ENCODE results near the gene PDE6B.

Gene PDE6B

DNA sequence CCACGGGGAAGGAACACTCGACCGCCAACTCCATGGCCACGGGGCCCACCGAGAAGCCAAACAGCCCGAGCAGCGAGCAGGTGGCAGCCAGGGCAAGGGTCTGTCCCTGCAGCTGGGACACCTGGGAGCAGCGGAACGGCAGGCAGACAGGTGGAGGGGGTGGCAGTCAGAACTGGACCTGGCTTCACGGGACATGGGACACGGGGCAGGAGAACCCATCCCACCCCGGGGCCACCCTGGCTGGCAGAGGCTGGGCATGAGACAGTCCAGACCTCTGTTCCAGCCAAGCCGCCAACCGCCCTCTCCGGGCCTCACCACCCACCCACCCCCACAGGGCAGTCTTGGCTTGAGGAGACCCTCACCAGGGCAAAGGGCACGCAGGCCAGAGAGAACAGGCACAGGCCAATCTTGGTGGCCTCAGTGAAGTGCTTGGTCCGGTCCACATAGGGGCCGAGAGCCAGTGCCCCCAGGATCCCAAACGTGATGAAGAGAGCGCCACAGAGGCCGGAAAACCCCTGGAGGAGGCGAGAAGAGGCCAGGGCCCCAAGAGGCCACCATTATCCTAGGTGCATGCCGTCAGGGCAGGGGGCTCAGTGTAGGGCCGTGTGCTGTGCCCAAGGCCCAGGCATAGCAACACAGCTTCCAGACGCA, 58.0 kb downstream of the PDE6B start:
- H3K79me2 ChIP-seq (ENCODE audit: low read length): no peaks in the 10 kb centered on the region
- H2AFZ ChIP-seq (ENCODE audit: low read depth, low read length): no peak overlapping the region
- no peaks in the 10 kb centered on the region for H3K36me3 ChIP-seq (replicated peaks; ENCODE audit: low read depth, low read length)
- H3K9ac ChIP-seq (ENCODE audit: low read length): no peak overlapping the region
- no peak overlapping the region for H3K4me3 ChIP-seq (ENCODE audit: low read length)
- TF ChIP-seq, protein P1, sequence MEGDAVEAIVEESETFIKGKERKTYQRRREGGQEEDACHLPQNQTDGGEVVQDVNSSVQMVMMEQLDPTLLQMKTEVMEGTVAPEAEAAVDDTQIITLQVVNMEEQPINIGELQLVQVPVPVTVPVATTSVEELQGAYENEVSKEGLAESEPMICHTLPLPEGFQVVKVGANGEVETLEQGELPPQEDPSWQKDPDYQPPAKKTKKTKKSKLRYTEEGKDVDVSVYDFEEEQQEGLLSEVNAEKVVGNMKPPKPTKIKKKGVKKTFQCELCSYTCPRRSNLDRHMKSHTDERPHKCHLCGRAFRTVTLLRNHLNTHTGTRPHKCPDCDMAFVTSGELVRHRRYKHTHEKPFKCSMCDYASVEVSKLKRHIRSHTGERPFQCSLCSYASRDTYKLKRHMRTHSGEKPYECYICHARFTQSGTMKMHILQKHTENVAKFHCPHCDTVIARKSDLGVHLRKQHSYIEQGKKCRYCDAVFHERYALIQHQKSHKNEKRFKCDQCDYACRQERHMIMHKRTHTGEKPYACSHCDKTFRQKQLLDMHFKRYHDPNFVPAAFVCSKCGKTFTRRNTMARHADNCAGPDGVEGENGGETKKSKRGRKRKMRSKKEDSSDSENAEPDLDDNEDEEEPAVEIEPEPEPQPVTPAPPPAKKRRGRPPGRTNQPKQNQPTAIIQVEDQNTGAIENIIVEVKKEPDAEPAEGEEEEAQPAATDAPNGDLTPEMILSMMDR (IDR thresholded peaks at IDR 0.05; ENCODE audit: low read depth, low read length): no peak
- no peak for TF ChIP-seq EZH2phosphoT487 (IDR thresholded peaks at IDR 0.05; ENCODE audit: low read depth)
- H3K27me3 ChIP-seq (ENCODE audit: low read depth, low read length): no peaks in the 10 kb centered on the region
- no peak overlapping the region for H3K27ac ChIP-seq (ENCODE audit: low read length)
- no peaks in the 10 kb centered on the region for H4K20me1 ChIP-seq (ENCODE audit: insufficient read depth, low read length)
- H3K9me3 ChIP-seq (ENCODE audit: insufficient read depth, low read length): no peaks in the 10 kb centered on the region
- H3K4me2 ChIP-seq (ENCODE audit: low read length): no peak overlapping the region
- peaks cover 2% of the 10 kb centered on the region for H3K4me1 ChIP-seq (ENCODE audit: low read length)

DNA sequence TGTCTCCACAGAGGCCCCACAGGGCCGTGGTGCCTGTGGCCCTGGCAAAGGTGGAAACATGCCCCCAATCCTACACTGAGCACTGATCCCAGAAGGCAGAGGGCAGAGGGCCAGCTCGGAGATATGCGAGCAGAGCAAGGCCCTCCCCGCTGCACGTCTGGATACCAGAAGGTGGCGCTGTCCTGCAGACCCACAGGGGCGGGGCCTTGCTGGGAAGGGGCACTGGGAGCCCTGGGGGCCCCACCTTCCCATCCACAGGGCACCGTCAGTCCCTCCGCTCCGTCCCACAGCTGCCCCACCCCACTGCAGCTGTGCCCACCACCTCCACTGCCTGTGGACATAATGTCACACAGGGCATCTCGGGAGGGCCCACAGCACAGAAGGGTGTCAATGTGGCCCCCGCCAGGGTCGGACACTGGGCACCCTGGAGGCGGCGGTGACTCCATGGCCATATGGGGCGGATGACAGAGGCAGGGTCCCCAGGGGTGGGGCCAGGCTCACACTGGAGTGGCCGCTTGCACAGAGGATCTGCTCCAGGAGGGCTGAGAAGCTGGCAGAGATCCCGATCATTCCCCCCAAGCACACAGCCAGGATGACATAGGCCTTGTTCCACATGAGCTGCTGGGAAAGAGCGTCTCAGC, 58.7 kb downstream of the PDE6B start:
- H3K4me3 ChIP-seq (ENCODE audit: low read length): no peak overlapping the region
- H3K9me3 ChIP-seq (ENCODE audit: insufficient read depth, low read length): no peaks in the 10 kb centered on the region
- H4K20me1 ChIP-seq (ENCODE audit: insufficient read depth, low read length): no peaks in the 10 kb centered on the region
- H3K79me2 ChIP-seq (ENCODE audit: low read length): no peaks in the 10 kb centered on the region
- H3K27me3 ChIP-seq (ENCODE audit: low read depth, low read length): no peaks in the 10 kb centered on the region
- H3K27ac ChIP-seq (ENCODE audit: low read length): no peak overlapping the region
- no peak for TF ChIP-seq EZH2phosphoT487 (IDR thresholded peaks at IDR 0.05; ENCODE audit: low read depth)
- TF ChIP-seq, protein P1 (IDR thresholded peaks at IDR 0.05; ENCODE audit: low read depth, low read length): peak; percentile 67
- H3K4me2 ChIP-seq (ENCODE audit: low read length): no peak overlapping the region
- no peaks in the 10 kb centered on the region for H3K36me3 ChIP-seq (replicated peaks; ENCODE audit: low read depth, low read length)
- H3K4me1 ChIP-seq (ENCODE audit: low read length): no peaks in the 10 kb centered on the region; the same call in 1 of the 2 replicates
- H2AFZ ChIP-seq (ENCODE audit: low read depth, low read length): no peak overlapping the region
- H3K9ac ChIP-seq (ENCODE audit: low read length): no peak overlapping the region

DNA sequence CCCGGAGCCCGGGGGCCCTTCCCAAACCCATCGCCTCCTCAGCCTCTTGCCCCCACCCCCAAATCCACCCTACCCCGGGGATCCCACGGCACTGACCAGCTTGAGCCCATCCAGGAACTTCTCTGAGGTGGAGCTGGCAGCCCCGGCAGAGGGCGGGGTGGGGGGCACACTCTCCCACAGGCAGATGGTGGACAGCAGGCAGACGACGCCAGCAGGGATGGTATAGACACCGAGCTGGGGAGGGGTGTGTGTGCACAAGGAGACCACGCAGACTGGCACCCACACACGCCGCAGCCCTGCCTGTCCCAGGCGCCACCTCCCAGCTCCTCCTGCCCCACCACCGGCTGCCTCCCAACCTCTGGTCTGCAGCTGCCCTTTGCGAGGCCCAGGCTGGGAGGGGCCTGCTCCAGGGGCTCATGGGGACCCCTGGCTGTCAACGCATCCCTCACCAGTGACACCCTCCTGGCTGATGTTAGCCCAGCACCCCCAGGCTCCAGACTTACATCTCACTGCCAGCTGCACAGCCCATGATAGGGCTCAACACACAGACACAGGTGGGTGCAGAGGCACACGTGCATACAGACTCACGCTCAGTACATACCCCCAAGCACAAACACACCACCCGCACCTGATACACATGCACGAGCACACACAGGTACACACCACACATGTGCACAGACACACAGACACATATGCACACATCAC, 59.4 kb downstream of the PDE6B start:
- Histone ChIP-seq H3K9ac (ENCODE audit: low read length) (no peak overlapping the region), H3K79me2 (ENCODE audit: low read length) (no peaks in the 10 kb centered on the region), H3K4me2 (ENCODE audit: low read length) (no peak overlapping the region), H4K20me1 (ENCODE audit: insufficient read depth, low read length) (no peaks in the 10 kb centered on the region), H3K36me3 (replicated peaks; ENCODE audit: low read depth, low read length) (no peaks in the 10 kb centered on the region), H3K27me3 (ENCODE audit: low read depth, low read length) (no peaks in the 10 kb centered on the region), H2AFZ (ENCODE audit: low read depth, low read length) (no peak overlapping the region), H3K4me3 (ENCODE audit: low read length) (no peak overlapping the region), H3K9me3 (ENCODE audit: insufficient read depth, low read length) (no peaks in the 10 kb centered on the region), H3K4me1 (ENCODE audit: low read length) (no peaks in the 10 kb centered on the region; the same call in 1 of the 2 replicates), H3K27ac (ENCODE audit: low read length) (no peak overlapping the region)
- TF ChIP-seq, protein P1 (IDR thresholded peaks at IDR 0.05; ENCODE audit: low read depth, low read length): no peak
- TF ChIP-seq EZH2phosphoT487 (IDR thresholded peaks at IDR 0.05; ENCODE audit: low read depth): no peak
